Small intestine (tissue), 7 donors: ENCODE measurements around the gene NEUROD1. TPM values are rescaled to one million over a fixed set of nuclear protein-coding genes. Genes with fewer than 3 reads are reported as not detected.

Source experiments
- DNase-seq, 2 donors: peaks; one replicate each; pipeline versions ENCODE4 v3.0.0 to v3.0.0-alpha.2; 2013
- FAIRE-seq: peaks from 2 replicates; lab custom pipeline; 2012; peaks lifted over from hg19 to GRCh38; lab: Jason Lieb, UNC
- H3K27ac ChIP-seq, 3 donors: one replicate each; pipeline ENCODE4 v1.5.1; 2013; ENCODE audit warnings: low read length in 2 of 3, mild to moderate bottlenecking in 2 of 3, control low read depth in 1 of 3, inconsistent platforms in 1 of 3, low read depth in 1 of 3, moderate library complexity in 1 of 3
- H3K27me3 ChIP-seq, 3 donors: one replicate each; pipeline ENCODE4 v1.6.1; 2013; ENCODE audit warnings: low read length in 3 of 3, inconsistent platforms in 1 of 3; ENCODE audit not compliant: control insufficient read depth in 3 of 3, insufficient read depth in 3 of 3
- H3K36me3 ChIP-seq, 3 donors: one replicate each; pipeline ENCODE4 v1.6.1; 2013; ENCODE audit warnings: low read length in 3 of 3, inconsistent platforms in 1 of 3, low read depth in 1 of 3, mild to moderate bottlenecking in 1 of 3, moderate library complexity in 1 of 3; ENCODE audit not compliant: control insufficient read depth in 3 of 3, insufficient read depth in 2 of 3
- H3K4me1 ChIP-seq, 3 donors: one replicate each; pipeline ENCODE4 v1.6.1; 2013; ENCODE audit warnings: low read length in 2 of 3, inconsistent platforms in 1 of 3, low read depth in 1 of 3, mild to moderate bottlenecking in 1 of 3, moderate library complexity in 1 of 3; ENCODE audit not compliant: control insufficient read depth in 3 of 3, insufficient read depth in 2 of 3
- H3K4me3 ChIP-seq, 3 donors: one replicate each; pipeline ENCODE4 v1.5.1; 2013; ENCODE audit warnings: low read length in 3 of 3, control low read depth in 1 of 3, inconsistent platforms in 1 of 3, low read depth in 1 of 3, mild to moderate bottlenecking in 1 of 3, moderate library complexity in 1 of 3
- H3K9me3 ChIP-seq, 2 donors: one replicate each; pipeline ENCODE4 v1.6.1; 2013; ENCODE audit warnings: low read depth in 1 of 2, low read length in 1 of 2; ENCODE audit not compliant: control insufficient read depth in 2 of 2, insufficient read depth in 1 of 2
- WGBS, 3 donors: extraction: QIAGEN DNeasy Blood & Tissue Kit; methylation state at CpG; one replicate each; pipeline ENCODE4 v1.1.7; 2013; 5-methylcytosine and 5-hydroxymethylcytosine counted together
- polyA plus RNA-seq, 4 donors: library from polyadenylated mRNA; stranded (reverse) in 3 of 4; unstranded in 1 of 4; fragments of 200-250 nt in 3 of 4; fragments of 120-200 nt in 1 of 4; gene quantifications; one replicate each; pipeline versions ENCODE4 v1.2.1 to v1.2.3, GENCODE V29; 2013
- donor health status: healthy with polysubstance abuse.
- donor health status: control.
- donor health status: control.
- donor health status: Bipolar disorder and iron deficiency.
- donor health status: healthy.

Gene NEUROD1
- polyA plus RNA-seq, 4 donors: 1.4 to 33.6 (median 3.5) TPM

GRCh38 chr2:181698223-181698622, 17.9 kb upstream of the NEUROD1 start:
- no peaks in the 10 kb centered on the region for H3K36me3 ChIP-seq
- FAIRE-seq: no peak
- 100% methylated on average over 1 of the region's 1 CpG for WGBS, 3 donors
- peaks cover 0 to 1% of the 10 kb centered on the region in 2 donors for H3K9me3 ChIP-seq
- no peak overlapping the region for H3K27ac ChIP-seq
- no peaks in the 10 kb centered on the region for H3K4me1 ChIP-seq
- DNase-seq: peak in 1 of 2 donors; percentile 29
- no peak overlapping the region for H3K4me3 ChIP-seq
- no peaks in the 10 kb centered on the region for H3K27me3 ChIP-seq

DNA sequence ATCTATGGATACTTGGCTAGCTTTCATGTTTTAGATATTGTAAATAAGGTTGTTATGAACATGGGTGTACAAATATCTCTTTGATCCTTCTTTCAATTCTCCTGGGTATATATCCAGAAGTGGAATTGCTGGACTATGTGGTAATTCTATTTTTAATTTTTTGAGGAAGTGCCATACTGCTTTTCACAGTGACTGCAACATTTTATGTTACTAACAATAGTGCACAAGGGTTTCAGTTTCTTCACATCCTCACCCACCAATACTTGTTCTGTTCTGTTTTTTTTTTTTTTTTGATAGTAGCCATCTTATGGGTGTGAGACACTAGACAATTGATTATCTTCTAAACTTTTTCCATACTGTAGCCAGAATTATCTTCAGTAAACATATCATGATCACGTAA, 17.3 kb upstream of the NEUROD1 start:
- Histone ChIP-seq H3K27ac (no peak overlapping the region), H3K4me1 (no peaks in the 10 kb centered on the region), H3K36me3 (no peaks in the 10 kb centered on the region), H3K9me3 (no peaks in the 10 kb centered on the region), H3K4me3 (no peak overlapping the region), H3K27me3 (no peaks in the 10 kb centered on the region)
- DNase-seq: no peak
- FAIRE-seq: no peak
- 72 to 81% (median 81%) methylated on average over 1 of the region's 1 CpG for WGBS, 3 donors

DNA sequence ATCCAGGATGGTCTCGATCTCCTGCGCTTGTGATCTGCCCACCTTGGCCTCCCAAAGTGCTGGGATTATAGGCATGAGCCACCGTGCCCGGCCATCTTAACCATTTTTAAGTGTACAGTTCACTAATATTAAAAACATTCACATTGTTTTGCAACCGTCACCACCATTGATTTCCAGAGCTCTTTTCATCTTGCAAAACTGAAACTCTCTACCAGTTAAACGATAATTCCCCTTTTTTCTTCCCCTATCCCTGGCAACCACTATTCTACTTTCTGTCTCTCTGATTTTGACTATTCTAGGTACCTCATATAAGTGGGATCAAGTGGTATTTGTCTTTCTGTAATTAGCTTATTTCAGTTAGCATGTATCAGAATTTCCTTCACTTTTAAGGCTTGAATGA, 16.8 kb upstream of the NEUROD1 start:
- WGBS, 3 donors: 85 to 95% (median 88%) methylated on average over 6 of the region's 6 CpGs
- FAIRE-seq: no peak
- H3K27ac ChIP-seq: no peak overlapping the region
- no peak for DNase-seq
- H3K9me3 ChIP-seq: no peaks in the 10 kb centered on the region
- no peak overlapping the region for H3K4me3 ChIP-seq
- H3K4me1 ChIP-seq: no peaks in the 10 kb centered on the region
- H3K36me3 ChIP-seq: no peaks in the 10 kb centered on the region
- no peaks in the 10 kb centered on the region for H3K27me3 ChIP-seq

DNA sequence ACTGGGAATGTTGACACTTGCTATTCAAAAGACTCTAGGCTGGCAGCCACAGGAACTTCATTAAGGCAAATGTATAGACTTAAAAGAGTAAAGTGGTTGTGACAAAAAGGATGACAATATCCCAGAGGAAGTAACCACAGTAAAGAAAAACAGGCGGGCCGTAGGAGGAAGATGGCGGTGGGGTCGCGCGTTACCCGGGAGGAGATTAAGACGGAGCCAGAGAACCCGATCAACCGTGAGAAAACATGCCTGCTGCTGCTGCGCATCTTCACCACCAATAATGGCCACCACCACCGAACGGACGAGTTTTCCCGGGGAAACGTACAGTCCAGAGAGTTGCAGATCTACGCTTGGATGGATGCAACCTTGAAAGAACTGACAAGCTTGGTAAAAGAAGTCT, 14.0 kb upstream of the NEUROD1 start:
- Histone ChIP-seq H3K27me3 (peaks cover 0 to 3% (median 3%) of the 10 kb centered on the region in 3 donors), H3K36me3 (no peaks in the 10 kb centered on the region), H3K4me1 (no peaks in the 10 kb centered on the region), H3K4me3 (no peak overlapping the region), H3K9me3 (no peaks in the 10 kb centered on the region), H3K27ac (no peak overlapping the region)
- FAIRE-seq: no peak
- 97 to 98% (median 97%) methylated on average over 17 of the region's 17 CpGs for WGBS, 3 donors
- DNase-seq: no peak

DNA sequence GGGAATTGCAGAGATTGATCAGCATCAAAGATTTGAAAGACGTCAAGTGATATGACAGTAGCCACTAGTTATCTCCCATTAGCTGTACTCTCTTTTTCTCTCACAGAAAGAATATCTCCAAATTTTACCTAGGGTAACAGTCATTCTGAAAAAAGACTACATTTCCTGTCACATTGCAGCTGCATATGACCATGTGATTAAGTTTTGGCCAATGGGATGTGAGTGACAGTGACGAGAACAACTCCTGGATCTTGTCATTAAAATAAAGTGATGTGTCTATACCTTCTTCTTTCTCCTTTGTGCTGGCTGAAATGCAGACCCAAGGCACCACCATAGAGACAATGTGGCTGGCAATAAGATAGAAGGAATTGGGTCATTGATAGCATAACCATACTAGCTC, 10.5 kb upstream of the NEUROD1 start:
- WGBS, 3 donors: 82 to 95% (median 84%) methylated on average over 2 of the region's 2 CpGs
- FAIRE-seq: no peak
- peaks cover 0 to 15% (median 6%) of the 10 kb centered on the region in 3 donors for H3K27me3 ChIP-seq
- no peaks in the 10 kb centered on the region for H3K36me3 ChIP-seq
- H3K4me1 ChIP-seq: no peaks in the 10 kb centered on the region
- no peak overlapping the region for H3K27ac ChIP-seq
- DNase-seq: no peak
- H3K9me3 ChIP-seq: no peaks in the 10 kb centered on the region
- H3K4me3 ChIP-seq: no peak overlapping the region

DNA sequence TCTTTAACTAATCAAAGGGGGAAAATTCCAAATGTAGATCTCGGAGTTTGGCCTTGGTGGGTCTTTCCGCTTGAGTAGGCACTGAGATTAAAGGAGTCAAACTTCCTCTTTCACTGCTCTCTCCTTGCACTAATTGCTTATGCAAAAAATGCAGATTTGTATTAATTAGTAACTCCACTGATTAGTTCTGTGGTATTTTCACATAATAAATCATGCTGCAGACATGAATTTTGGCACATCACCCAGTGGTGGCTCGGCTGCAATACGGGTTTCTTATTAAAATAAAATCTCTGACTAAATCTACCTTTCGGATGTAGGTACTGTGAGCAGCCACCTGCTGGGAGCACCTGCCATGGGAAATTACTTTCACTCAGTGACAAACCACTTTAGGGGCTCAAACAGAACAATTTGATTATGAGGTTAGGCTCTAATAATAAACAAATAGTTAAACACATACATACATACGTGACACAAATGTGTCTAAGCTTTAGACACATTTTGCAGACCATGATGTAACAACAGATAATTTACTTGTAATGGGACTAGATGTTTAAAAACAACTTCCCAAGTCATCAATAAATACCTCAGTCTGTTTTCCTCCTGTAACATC, 6.4 kb upstream of the NEUROD1 start:
- no peak overlapping the region for H3K4me3 ChIP-seq
- no peak overlapping the region for H3K27ac ChIP-seq
- FAIRE-seq (no peak), DNase-seq (no peak)
- H3K27me3 ChIP-seq: peaks cover 9 to 55% (median 35%) of the 10 kb centered on the region in 3 donors
- H3K4me1 ChIP-seq: peaks cover 2 to 4% (median 3%) of the 10 kb centered on the region in 3 donors
- H3K9me3 ChIP-seq: no peaks in the 10 kb centered on the region
- WGBS, 3 donors: 58 to 62% (median 62%) methylated on average over 6 of the region's 6 CpGs
- no peaks in the 10 kb centered on the region for H3K36me3 ChIP-seq

GRCh38 chr2:181685150-181685688, 4.9 kb upstream of the NEUROD1 start:
- peaks cover 19 to 70% (median 46%) of the 10 kb centered on the region in 3 donors for H3K27me3 ChIP-seq
- H3K9me3 ChIP-seq: no peaks in the 10 kb centered on the region
- no peaks in the 10 kb centered on the region for H3K36me3 ChIP-seq
- DNase-seq (peak; percentile 32 to 41), FAIRE-seq (no peak)
- H3K27ac ChIP-seq: peak overlapping the region in 1 of 3 donors; percentile 19
- WGBS, 3 donors: 1 to 7% (median 7%) methylated on average over 20 to 21 of the region's 21 CpGs
- H3K4me1 ChIP-seq: peaks cover 4 to 11% (median 7%) of the 10 kb centered on the region in 3 donors
- no peak overlapping the region for H3K4me3 ChIP-seq

DNA sequence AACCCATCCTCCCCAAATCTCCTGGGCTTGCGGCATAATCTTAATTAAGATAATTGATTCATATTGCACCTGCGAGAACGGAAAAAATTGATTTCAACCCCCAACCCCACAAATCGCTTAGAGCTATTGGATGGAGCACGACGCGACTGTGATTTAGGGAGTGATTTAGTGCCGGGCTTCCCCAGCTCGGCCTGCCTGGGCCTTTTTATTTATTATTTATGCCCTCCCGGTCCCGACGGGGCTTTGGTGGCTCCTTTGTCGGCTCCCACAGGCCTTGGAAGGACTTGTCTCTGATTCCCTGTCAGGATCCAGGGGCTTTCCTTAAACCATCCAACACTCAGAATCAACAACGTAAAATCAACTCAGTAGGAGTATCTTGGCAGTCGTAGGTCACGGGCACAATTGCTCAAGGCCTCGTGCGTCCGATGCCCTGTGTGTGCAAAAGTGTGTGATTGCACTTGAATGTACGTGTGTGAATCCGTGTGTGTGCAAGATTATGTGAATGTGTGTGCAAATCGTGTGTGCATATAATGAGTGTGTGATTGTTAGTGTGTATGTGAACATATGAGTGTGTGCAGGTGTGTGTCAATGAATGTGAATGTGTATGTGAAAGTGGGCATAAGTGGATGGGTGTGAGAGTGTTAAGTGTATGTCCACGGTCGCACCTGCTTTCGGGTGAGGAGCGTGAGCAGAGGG, 4.3 kb upstream of the NEUROD1 start:
- Histone ChIP-seq H3K27ac (no peak overlapping the region), H3K4me1 (peaks cover 4 to 11% (median 7%) of the 10 kb centered on the region in 3 donors), H3K9me3 (no peaks in the 10 kb centered on the region), H3K36me3 (no peaks in the 10 kb centered on the region), H3K27me3 (peaks cover 19 to 76% (median 48%) of the 10 kb centered on the region in 3 donors), H3K4me3 (no peak overlapping the region)
- no peak for FAIRE-seq
- DNase-seq: no peak
- WGBS, 3 donors: 8 to 14% (median 8%) methylated on average over 26 of the region's 26 CpGs
